NCI-H2196 (cell line): Measurements from ENCODE around the gene PLXNA2.

Experiments
- DNase-seq: peaks from one replicate; lab custom pipeline; 2025; ENCODE audit not compliant: unreplicated experiment; lab: John Stamatoyannopoulos, UW

PLXNA2 gene

GRCh38 chr1:208098773-208099172, 145.4 kb downstream of the PLXNA2 start:
- DNase-seq = no peak

DNA sequence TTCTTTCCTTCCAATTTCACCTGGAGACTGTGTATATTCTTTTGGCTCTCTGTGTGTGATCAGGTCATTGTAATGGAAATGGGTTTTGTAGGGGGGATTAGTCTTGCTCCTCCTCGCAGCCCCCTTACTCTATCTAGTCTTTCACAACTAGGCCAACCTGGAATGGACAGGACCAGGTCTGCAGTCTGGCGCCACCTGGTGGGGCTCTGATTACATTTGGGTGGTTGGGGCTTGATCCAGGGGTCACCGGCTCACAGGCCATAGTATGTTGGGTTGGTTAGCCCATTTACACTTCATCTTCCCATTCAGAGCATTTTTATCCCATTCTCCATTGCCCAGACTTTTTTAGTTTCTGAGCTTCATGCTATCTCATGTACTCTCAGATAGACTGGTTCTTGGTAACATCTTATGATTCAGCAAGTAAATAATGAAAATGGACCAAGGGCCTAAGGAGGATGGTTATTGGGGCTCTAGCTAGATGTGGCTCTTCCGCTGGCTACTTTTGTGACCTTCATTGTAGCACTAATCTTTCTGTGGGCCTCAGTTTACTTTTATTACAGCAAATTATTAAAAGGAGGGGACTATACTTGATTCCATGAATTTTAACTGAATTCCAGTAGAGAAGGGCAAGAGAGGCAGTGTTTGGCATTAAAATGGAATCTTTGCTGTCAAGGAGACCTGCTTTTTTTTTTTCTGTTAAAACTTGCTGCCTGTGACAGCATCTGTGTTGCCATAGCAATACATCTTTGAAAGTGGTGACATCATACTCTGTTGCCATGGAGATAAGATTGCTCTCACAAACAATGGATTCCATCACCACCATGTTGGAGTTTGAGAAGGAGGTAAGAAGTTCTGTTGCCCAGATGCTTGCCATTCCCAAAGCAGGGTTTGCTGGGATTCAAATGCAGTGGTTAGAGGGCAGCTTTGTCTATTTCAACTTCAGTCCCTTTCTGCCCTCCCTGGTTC, 150.1 kb downstream of the PLXNA2 start:
- peak; percentile 41 for DNase-seq

DNA sequence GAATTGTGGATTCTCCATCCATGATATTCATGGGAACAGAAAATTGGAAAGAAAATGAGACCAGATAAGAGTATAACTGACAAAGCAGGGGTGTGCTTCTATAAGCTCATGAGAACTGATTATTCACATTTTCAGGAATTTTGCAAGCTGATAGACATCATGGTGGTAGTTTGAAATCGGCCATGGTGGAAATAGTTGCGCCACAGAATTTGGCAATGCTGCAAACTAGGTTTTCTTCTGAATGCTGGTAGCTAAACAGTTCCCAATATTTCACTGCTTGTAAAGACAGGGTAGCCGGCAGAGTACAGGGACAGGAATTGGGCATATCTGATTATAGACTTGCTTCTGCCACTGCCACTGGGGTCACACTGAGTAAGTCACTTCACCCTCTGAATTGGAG, 151.1 kb downstream of the PLXNA2 start:
- DNase-seq = no peak

- no peak for DNase-seq
These were observed 153.5 kb downstream of the PLXNA2 start for GRCh38 chr1:208090388-208091301.

- DNase-seq = no peak
These were observed 154.3 kb downstream of the PLXNA2 start for GRCh38 chr1:208089761-208090370.

GRCh38 chr1:208089149-208089548, 155.0 kb downstream of the PLXNA2 start:
- no peak for DNase-seq

GRCh38 chr1:208088319-208088718, 155.9 kb downstream of the PLXNA2 start:
- DNase-seq = no peak

DNA sequence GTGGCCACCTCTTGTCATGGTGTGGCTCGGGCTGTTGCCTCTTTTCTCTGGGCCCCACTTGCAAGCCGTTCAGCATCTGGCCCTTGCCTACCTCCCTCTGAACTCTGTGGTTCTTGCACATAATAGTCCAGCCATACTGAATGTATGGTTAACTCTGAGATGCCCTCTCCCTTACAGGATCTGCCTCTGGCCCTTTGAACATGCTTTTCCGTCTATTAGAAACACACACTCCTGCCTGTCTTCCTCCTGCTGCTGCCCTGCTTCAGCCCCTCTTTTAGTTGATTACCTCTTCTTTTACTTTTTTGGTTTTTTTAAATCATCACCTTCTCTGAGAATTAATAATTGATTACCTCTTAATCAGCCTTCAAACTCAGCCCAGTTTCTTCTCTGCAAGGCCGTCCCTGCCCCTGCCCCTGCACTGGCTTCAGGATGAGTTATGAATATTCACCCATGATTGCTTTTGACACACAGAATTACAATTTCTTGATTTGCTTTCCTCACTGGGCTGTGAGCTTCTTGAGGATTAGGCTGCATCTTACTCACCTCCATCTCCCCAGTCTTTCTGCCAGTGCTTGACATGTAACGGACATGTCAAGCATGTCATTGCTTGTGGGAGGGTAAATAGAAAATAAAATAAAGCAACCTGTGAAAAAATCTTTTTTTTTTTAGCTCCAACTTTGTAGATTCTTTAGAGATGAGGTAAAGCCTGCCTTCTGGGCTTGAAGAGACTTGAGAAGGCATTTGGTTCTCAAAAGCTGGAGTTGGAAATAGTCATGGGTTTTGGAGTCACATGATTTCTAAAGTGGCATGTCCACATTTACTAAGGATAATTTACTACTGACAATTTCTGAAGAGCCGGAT, 158.3 kb downstream of the PLXNA2 start:
- no peak for DNase-seq

DNA sequence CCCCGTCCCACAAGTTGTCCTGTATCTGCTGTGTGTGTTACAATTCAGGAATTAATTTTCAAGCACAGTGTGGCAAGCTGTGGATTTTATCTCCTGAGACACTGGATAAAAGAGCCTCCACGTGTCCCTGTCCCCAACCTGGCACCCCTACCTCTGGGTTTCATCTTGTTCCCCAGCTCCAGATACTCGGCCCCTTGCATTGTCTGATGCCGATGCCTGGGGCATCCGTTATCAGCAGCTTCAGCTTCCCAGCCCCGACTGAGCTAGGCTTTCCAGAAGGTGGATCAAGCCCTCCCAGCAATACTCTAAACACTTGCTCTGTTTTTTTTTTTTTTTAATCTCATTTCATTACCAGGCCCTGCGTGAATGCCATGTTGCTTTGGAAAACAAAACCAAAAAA, 159.4 kb downstream of the PLXNA2 start:
- no peak for DNase-seq

DNA sequence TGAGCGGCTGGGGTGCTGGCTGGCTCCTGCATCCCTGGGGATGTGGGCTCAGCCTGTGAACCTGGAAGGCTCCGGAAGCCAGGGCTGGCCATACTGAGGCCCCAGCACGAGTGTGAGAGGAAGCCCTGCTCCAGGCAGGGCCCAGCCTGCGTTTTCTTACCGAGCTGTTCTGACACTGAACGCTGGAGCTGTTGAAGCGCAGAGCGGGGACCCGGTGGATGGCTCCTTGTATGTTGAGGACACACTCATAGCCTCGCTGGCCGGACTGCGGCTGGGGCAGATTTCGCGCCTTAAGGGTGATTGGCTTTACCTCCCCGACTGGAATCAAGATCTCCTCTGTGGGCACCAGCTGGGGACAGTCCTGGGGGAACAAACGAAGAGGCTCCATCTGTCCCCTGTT, 160.0 kb downstream of the PLXNA2 start:
- DNase-seq = no peak

DNA sequence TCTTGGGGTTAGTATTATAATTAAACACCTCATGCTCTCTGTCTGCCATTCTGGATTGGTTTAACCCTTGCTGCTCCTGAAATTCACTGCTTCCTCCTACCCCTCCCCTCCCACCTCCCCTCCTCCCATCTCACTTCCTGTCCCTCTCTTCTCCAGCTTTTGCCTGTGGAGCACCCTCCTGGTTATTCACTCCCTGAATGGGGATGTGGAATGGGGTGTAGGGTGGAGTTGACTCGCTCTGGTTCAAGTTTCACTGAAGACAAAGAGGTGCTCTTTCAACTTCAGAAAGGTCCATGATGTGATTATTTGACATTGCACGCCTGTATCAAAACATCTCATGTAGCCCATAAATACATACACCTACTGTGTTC, 160.5 kb downstream of the PLXNA2 start:
- no peak for DNase-seq

DNA sequence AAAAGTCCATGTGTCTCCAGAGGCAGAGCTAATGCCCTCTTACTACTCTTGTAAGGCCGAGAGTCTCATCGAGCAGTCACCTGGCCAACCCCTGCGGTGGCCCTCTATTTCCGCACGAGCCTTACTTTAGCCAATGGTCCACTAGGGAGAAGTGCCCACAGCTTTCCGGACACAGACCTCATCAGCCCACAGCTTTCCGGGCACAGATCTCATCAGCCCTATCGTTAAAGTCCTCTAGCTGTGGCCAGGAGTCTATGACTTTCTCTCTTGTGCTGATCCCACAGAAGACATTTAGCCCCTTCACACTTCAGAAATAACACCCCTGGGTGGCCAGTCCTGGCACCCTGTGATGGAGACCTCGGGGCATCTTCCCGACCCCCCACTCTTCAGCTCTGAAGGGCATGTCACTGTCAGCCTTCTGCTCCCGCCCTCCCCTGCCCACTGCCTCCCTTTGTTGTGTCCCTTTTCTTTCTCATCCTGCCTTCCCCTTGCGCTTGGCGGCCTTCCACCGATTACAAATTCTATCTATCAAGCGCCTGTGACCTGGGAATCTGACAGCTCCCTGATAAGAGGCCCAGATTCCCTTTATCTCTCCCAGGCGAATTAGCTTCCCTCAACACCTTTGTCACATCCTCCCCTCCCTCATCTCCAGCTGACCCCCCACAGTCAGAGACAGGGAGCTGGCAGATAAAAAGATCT, 161.0 kb downstream of the PLXNA2 start:
- DNase-seq = no peak

- no peak for DNase-seq
These were observed 162.2 kb downstream of the PLXNA2 start for GRCh38 chr1:208081972-208082371.

DNA sequence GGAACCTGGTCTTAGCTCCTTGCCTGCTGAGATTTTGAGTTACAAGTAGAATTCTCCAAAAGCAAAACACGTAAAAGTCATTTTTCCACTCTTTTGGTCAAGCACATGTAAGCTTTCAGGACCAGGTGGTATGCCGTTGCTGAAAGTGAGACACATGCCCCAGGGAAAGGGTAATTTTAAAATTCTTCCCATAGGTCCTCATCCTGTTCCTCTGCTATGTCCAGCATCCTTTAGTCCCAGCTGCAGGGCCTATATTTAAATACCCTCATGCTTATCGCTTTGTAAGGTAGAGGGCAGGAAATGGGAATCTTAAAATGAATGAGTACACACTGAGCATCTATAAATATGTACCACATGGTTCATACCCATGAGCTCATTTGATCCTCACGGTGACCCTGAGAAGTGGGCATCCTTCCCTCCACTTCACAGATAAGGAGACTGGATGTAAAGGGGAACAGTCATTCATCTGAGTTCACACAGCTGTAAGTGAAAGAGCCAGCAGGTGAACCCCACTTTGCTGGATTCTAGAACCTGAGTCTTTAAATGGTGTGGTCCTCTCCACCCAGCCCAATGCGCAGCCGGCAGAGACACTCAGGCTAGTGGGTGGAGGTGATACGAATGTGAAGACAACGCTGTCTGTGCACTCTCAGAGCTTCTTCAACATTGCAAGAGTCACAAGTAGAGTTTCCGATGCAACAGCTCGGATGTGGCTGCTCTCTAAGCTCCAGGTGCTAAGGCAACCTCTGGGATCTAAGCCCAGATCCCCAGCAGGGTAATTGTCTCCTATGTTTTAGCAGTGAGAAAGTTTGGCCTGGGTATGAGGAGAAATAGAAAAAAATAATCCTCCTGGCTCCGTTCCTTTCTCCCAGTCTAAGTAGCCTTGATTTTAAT, 163.5 kb downstream of the PLXNA2 start:
- no peak for DNase-seq

DNA sequence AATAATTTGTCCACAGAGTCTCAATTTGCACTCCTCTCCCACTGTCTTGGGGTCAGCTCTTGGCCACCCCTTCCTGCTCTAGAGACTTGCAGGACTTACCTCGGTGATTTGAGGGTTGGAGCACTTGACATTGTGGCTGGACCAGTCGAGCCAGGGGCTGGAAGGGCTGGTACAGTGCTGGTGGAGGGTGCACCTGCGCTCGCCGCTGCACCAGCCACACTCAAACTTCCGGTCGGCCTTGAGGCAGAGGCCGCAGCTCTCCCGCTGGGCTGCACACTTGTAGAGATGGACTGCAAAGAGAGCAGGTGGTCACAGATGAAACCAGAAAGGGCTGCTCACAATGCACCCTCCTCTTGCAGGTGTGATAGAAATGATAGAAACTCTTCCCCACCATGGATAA, 165.0 kb downstream of the PLXNA2 start:
- no peak for DNase-seq

- DNase-seq = no peak
These were observed 165.4 kb downstream of the PLXNA2 start for GRCh38 chr1:208078752-208079151.

GRCh38 chr1:208077232-208078075, 166.7 kb downstream of the PLXNA2 start:
- no peak for DNase-seq

GRCh38 chr1:208074353-208074752, 169.8 kb downstream of the PLXNA2 start:
- DNase-seq = no peak
